ENCODE results near the gene PDE11A.

Gene PDE11A

GRCh38 chr2:177758591-177759371 lies 313.8 kb downstream of the PDE11A start:
- DNase-seq (ENCODE audit: low spot score): no peak

DNA sequence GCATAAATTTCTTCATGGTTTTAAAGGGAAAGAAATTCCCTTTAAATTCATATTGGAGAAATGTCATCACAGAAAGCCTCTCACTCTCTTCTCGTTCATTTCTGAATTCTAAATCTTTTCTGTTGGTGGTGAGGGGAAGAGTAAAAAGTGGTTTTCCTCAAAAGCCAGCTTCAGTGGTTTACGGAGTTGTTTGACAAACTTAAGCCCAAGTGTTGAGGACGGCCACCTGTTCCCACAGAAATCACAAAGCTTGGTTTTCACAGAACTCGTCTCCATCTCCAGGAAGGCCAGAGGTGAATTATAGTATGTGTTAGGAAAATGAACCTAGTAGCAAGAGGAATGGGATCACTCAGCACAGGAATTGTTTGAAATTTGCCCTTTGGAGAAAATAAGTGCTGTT lies 316.2 kb downstream of the PDE11A start:
- DNase-seq (ENCODE audit: low spot score): no peak

GRCh38 chr2:177754492-177754873 lies 318.1 kb downstream of the PDE11A start:
- no peak for DNase-seq (ENCODE audit: low spot score)

- peak; percentile 25 for DNase-seq (ENCODE audit: low spot score)
These were observed 318.7 kb downstream of the PDE11A start for GRCh38 chr2:177753682-177754491.

DNA sequence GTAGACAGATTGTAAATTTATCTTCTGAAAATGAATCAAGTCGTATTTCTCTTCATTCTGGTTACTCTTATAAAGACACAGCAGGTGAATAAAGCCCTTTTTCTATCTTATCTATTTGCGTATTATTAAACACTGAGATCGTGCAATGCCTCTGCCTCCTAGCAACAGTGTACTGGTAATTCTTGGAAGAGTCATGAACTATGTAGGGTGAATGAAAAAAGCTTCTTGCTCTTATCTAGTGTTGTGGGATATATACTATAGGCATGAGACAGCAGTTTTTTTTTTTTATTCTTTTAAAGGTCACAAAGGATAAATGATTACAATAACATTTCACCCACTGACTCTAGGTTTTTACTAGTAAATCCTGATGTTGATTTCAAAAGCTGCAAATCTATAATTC lies 324.2 kb downstream of the PDE11A start:
- no peak for DNase-seq (ENCODE audit: low spot score)

DNA sequence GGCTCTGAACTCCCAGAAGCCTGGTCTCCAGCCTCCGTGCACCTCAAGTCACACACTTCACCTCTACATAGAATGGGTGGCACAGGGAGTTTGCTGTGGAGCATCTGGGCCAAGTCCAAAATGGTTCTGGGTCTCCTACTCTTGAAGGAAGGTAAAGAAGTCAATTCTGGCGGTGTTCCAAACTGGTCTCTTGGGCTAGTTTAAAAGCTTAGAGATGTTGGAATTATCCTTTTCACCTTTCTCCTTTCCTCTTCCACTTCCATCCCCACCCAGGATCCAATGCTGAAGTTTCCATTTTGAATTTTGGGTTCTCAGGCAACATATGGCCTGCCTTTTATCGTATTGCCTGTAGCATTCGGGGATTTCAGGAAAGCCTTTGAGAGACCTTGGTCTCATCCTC lies 325.2 kb downstream of the PDE11A start:
- DNase-seq (ENCODE audit: low spot score): no peak

DNA sequence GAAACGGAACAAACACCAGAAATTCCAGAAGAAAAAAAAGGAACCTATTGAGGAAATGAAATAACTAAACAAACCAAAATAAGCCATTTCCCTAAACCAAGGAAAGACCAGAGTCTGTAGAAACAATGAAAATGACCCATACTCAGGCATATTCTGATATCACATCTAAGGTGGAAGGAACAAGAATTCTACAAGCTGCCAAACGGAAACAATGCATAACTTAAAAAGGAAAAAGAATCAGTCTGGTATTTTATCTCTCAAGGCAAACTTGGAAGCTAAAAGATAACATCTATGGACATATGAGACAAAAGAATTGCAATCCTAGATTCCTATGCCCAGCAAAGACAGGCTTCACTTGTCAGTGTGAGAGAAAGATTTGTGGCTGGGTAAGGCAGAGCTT lies 326.2 kb downstream of the PDE11A start:
- no peak for DNase-seq (ENCODE audit: low spot score)

DNA sequence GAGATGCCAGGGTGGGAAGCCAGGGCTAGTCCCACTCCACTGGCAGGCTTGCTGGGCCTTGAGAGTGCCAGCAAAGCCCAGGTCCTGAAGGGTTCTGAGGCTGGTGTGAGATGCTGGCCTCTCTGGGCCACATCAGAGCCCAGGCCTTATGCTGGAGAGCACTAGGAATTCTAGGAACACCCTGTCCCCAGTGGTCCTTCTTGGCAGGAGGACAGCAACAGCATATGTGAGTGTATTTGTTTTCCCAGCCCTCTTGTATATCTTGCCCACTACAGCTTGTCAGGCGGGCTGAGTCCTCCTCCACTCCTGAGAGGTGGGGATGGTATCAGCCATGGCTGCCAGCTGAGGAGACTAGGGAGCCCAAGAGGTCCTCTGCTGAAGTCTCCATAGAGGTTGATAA lies 327.0 kb downstream of the PDE11A start:
- DNase-seq (ENCODE audit: low spot score): no peak

DNA sequence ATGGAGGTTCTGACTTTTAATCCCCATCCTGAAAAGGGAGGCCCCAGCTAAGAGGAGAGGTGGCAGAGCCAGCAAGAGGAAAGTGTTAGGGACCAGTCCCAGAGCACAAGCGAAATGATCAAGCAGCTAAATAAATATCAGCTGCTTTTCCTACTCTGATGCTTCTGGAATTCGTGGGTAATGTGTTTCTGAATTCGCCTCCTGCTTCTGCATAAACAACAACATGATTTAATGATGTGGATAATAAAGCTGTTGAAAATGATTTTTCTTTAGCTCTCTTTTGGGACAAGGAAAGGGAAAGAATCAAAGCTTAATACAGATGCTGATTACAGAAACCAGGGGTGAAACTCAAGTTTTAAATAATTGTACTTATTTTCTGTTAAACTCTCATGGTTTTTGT lies 329.7 kb downstream of the PDE11A start:
- DNase-seq (ENCODE audit: low spot score): no peak

DNA sequence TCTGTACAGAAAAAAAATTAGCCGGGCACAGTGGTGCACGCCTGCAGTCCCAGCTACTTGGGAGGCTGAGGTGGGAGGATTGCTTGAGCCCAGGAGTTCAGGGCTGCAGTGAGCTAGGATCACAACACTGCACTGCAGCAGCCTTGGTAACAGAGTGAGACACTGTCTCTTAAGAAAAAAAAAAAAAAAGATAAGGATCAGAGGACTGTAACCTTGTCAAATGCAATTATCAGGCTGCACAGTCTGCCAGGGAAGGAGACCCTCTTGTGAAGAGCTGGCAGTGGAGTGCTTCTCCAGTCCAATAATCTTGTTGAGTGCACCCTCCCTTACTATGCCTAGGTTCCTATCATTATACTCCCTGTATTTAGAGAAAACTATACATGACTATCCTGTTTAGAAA lies 330.7 kb downstream of the PDE11A start:
- DNase-seq (ENCODE audit: low spot score): no peak

- DNase-seq (ENCODE audit: low spot score): no peak
These were observed 331.9 kb downstream of the PDE11A start for GRCh38 chr2:177740700-177741099.

DNA sequence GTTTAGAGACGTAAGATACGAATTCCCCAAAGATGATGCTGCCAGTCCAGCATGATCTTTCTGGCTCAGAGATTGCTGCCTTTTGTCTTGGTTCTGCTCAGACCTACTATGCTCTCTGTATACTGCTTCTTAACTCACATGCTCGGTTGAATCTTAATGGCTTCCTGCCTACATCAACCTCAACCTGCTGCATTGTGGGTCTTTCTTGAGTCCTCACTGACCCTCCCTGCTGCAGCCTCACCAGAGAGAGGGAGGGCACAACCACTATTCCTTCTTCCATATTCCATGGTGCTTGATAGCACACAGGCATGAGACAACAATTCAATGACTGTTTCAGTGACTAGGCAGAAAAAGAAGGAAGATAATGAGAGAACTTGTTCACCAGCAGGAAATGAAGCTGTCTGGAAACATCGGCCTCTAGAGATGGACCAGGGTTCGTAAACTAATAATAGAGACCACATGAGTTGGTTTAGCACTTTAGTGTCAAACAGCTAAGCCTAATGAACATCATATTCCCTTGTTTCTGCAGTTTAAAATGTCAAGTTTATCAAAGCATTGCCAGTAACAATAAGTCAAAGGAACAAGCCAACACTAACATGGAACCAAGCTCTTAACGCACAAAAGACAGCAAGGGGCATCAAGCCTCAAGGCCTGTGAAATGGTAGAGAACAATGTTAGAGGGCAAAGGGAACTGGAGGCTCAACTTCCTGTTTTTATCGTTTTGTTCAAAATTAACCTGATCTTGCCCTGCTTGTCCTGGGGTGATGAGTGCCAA lies 333.9 kb downstream of the PDE11A start:
- no peak for DNase-seq (ENCODE audit: low spot score)

GRCh38 chr2:177735318-177735803 lies 337.2 kb downstream of the PDE11A start:
- no peak for DNase-seq (ENCODE audit: low spot score)

- no peak for DNase-seq (ENCODE audit: low spot score)
These were observed 339.2 kb downstream of the PDE11A start for GRCh38 chr2:177733322-177733855.

- DNase-seq (ENCODE audit: low spot score): no peak
These were observed 341.2 kb downstream of the PDE11A start for GRCh38 chr2:177731384-177731783.

DNA sequence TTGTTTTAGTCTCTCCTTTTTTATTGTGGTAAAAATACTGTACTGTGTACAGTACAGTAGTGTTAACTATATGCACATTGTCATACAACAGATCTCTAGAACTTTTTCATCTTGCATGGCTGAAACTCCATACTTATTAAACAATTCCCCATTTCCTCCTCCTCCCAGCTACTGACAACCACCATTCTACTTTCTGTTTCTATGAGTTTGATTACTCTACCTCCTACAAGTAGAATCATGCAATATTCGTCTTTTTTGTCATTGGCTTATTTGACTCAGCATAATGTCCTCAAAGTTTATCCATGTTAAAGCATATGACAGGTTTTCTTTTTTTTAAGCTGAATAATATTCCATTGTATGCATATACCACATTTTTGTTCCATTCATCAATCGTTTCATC lies 341.8 kb downstream of the PDE11A start:
- no peak for DNase-seq (ENCODE audit: low spot score)

DNA sequence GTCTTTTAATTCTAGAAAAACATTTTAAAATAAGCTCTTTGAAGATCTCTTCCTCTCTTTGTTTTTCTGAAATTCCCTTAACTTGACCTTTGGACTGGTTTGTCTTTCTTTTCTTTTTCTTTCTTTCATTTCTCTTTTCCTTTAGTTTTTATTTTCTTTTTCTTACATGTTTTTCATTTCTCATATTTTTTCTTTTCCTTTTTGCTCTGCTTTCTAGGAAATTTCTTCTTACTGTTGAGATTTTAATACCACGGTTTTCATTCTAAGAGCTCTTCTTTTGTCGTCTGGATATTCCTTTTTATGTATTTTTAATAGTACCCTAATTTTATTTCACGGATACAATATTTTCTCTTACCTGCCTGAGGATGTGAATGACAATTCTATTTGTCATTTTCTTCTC lies 342.2 kb downstream of the PDE11A start:
- DNase-seq (ENCODE audit: low spot score): no peak

GRCh38 chr2:177728920-177729319 lies 343.7 kb downstream of the PDE11A start:
- no peak for DNase-seq (ENCODE audit: low spot score)

DNA sequence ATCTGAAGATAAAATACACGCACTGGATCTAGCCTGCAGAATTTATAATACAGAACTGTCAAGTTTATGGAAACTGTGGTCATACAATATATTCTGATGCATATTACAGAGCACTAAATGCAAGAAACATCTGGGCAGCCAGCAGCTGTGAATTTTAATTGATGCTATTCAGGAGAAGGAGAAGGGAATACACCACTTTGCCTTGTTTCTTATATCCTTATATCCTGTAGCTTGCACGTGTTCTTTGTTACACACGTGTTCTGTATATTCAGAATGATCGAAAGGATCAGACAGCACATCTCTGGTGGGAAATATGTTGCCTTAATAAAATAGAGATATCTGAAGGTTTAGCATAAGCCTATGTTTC lies 344.2 kb downstream of the PDE11A start:
- DNase-seq (ENCODE audit: low spot score): no peak

DNA sequence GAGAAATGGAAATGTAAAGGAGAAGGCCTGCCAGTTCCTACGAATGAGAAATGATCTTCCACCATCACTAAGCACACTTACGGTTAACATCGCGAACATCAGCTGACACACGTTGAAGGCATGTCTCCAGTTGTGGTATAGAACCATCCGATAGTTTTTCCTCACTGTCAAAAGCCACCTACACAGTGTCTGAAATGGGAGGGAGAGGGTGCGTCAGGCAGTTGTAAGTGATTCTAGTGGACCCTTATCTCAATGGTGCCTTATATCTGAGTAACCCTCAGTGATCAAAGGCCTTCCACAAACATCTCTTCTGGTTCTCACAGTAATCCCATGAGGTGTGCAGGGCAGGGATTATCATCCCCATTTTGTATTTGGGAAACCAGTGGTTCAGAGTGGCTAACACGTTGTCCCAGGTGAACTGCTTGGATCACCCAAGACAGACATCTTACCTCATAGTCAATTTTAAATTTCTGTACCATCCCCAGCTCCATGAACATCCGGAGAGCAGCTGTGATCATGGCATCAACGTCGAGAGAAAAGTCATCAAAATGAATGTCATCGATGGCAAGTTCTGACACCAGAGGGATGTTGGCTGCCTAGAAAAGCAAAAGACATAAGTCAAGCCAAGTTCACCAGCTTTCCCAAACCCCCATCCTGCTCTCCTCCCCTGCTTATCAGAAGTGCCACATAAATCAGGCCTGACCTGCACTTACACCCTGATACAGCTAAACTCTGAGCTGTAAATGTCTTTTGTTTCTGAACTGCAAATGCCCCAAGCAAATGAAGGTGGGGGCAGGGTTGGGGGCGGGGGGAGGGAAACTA lies 344.8 kb downstream of the PDE11A start:
- no peak for DNase-seq (ENCODE audit: low spot score)

GRCh38 chr2:177726931-177727348 lies 345.6 kb downstream of the PDE11A start:
- DNase-seq (ENCODE audit: low spot score): no peak
